Activated naive CD8-positive, alpha-beta T cell (primary cell): ENCODE measurements around the gene SIPA1L3.
"Not testable (repeated sequence)": the region's sequence is repeated elsewhere in the genome, so short reads cannot be mapped to it uniquely, and the experiment has no call there.

ENCODE experiments used
- H3K27ac Mint-ChIP-seq: one replicate; pipeline ENCODE4 v1.8.0; 2021; ENCODE audit warnings: mixed read lengths
- H3K27me3 Mint-ChIP-seq: one replicate; pipeline ENCODE4 v1.8.0; 2021; ENCODE audit warnings: mixed read lengths
- H3K36me3 Mint-ChIP-seq: one replicate; pipeline ENCODE4 v1.8.0; 2021; ENCODE audit warnings: mixed read lengths
- H3K4me1 Mint-ChIP-seq: one replicate; pipeline ENCODE4 v1.8.0; 2021; ENCODE audit warnings: low read depth, mixed read lengths
- H3K4me3 Mint-ChIP-seq: one replicate; pipeline ENCODE4 v1.8.0; 2021; ENCODE audit warnings: mild to moderate bottlenecking, mixed read lengths
- H3K9me3 Mint-ChIP-seq: one replicate; pipeline ENCODE4 v1.8.0; 2021; ENCODE audit warnings: low read depth, mixed read lengths

Gene SIPA1L3

DNA sequence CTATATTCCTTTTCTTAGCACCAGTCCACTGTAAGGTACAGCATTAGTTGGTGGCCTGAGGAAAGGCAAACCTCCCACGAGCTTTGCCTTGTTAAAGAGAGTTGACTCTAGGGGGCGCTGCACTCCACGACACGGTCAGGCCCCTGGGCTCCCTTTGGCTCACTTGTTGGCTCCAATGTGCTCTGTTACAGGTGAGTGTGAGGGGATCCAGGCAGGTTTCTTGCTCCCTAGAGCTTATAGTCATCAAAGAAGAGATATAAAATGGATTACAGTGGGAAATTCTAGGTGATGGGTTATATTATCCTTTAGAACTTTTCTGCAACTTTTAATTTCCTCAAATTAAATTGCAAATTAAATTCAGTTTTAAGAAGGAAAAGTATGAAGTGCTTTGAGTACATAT, 4.3 kb upstream of the SIPA1L3 start:
- no peaks in the 10 kb centered on the region for H3K27me3 Mint-ChIP-seq
- no peak overlapping the region for H3K27ac Mint-ChIP-seq
- no peaks in the 10 kb centered on the region for H3K36me3 Mint-ChIP-seq
- H3K4me1 Mint-ChIP-seq: peaks cover 7% of the 10 kb centered on the region
- H3K4me3 Mint-ChIP-seq: no peak overlapping the region
- H3K9me3 Mint-ChIP-seq: no peaks in the 10 kb centered on the region

- Mint-ChIP-seq H3K27me3 (no peaks in the 10 kb centered on the region), H3K27ac (no peak overlapping the region), H3K4me1 (peaks cover 11% of the 10 kb centered on the region), H3K9me3 (no peaks in the 10 kb centered on the region), H3K36me3 (no peaks in the 10 kb centered on the region), H3K4me3 (no peak overlapping the region)
These were observed 3.9 kb upstream of the SIPA1L3 start for GRCh38 chr19:37903096-37903495.

GRCh38 chr19:37905946-37906868, 801 bp upstream of the SIPA1L3 start, which contains the start of gene WDR87:
WDR87 (minus strand) TSS chr19:37906594; CDS start chr19:37898239, 8,355 bp downstream.
- H3K9me3 Mint-ChIP-seq: no peaks in the 10 kb centered on the region
- H3K36me3 Mint-ChIP-seq: no peaks in the 10 kb centered on the region
- H3K4me3 Mint-ChIP-seq: peak within 1 kb of the TSS; percentile 88
- peaks cover 24% of the 10 kb centered on the region for H3K4me1 Mint-ChIP-seq
- H3K27ac Mint-ChIP-seq: peak within 1 kb of the TSS; percentile 83
- H3K27me3 Mint-ChIP-seq: no peaks in the 10 kb centered on the region

- peak overlapping the region; percentile 84 for H3K4me3 Mint-ChIP-seq
- peaks cover 28% of the 10 kb centered on the region for H3K4me1 Mint-ChIP-seq
- no peaks in the 10 kb centered on the region for H3K36me3 Mint-ChIP-seq
- H3K27ac Mint-ChIP-seq: peak overlapping the region; percentile 4
- H3K9me3 Mint-ChIP-seq: no peaks in the 10 kb centered on the region
- no peaks in the 10 kb centered on the region for H3K27me3 Mint-ChIP-seq
These were observed 887 bp downstream of the SIPA1L3 start for GRCh38 chr19:37907735-37908455.

GRCh38 chr19:37909661-37910199, 2.7 kb downstream of the SIPA1L3 start:
- Mint-ChIP-seq H3K9me3 (no peaks in the 10 kb centered on the region), H3K36me3 (no peaks in the 10 kb centered on the region), H3K4me3 (no peak overlapping the region), H3K27me3 (no peaks in the 10 kb centered on the region), H3K27ac (no peak overlapping the region), H3K4me1 (peaks cover 33% of the 10 kb centered on the region)

GRCh38 chr19:37914908-37915307, 7.9 kb downstream of the SIPA1L3 start:
- no peaks in the 10 kb centered on the region for H3K27me3 Mint-ChIP-seq
- no peak overlapping the region for H3K4me3 Mint-ChIP-seq
- peaks cover 24% of the 10 kb centered on the region for H3K4me1 Mint-ChIP-seq
- no peak overlapping the region for H3K27ac Mint-ChIP-seq
- H3K9me3 Mint-ChIP-seq: no peaks in the 10 kb centered on the region
- peaks cover 2% of the 10 kb centered on the region for H3K36me3 Mint-ChIP-seq

DNA sequence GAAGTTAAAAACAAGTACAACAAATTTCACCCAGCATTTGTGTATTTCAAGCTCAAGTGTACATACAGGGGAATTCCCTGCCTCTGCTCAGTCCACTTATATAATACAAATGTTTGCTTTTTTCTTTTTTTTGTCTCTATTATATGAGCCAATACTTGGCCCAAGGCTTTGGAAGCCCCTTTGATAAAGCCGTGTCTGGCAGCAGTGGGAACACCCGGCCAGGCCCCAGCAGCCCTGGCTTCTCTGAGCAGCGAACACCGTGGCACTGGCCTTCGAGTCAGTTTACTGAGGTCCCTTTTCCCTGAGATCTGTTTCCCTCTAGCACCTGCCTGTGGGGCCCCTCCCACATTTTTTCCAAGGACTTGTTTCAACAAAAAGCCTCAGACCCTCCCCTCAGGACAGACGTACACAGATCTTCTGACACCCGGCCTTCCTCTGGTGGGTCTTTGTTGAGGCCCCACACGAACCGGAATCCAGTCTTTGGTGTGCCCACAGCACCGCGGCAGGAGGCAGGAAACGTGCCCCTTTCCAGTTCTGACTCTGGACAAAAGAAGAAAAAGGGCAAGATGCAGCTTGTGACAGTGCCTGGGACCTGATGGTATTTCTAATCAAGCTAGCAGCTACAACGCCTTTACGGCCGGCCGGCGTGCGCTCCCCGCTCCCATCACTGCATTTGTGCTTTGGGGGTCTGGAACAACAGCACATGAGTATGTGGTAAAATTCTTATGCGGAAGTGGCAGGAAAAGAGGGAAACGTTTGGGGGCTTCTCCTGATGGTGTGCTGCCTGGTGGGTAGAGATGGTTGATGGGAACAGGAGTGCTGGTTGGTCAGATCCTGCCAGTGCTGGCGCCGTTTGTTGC, 13.8 kb downstream of the SIPA1L3 start:
- H3K9me3 Mint-ChIP-seq: no peaks in the 10 kb centered on the region
- no peak overlapping the region for H3K4me3 Mint-ChIP-seq
- no peak overlapping the region for H3K27ac Mint-ChIP-seq
- peaks cover 19% of the 10 kb centered on the region for H3K4me1 Mint-ChIP-seq
- H3K36me3 Mint-ChIP-seq: peaks cover 6% of the 10 kb centered on the region
- H3K27me3 Mint-ChIP-seq: no peaks in the 10 kb centered on the region

- H3K36me3 Mint-ChIP-seq, H3K27me3 Mint-ChIP-seq, H3K4me3 Mint-ChIP-seq, H3K9me3 Mint-ChIP-seq, H3K27ac Mint-ChIP-seq: not testable (repeated sequence)
- H3K4me1 Mint-ChIP-seq: peaks cover 14% of the 10 kb centered on the region
These were observed 17.6 kb downstream of the SIPA1L3 start for GRCh38 chr19:37924573-37924972.

GRCh38 chr19:37925212-37925611, 18.2 kb downstream of the SIPA1L3 start:
- no peak overlapping the region for H3K27ac Mint-ChIP-seq
- peaks cover 13% of the 10 kb centered on the region for H3K4me1 Mint-ChIP-seq
- no peaks in the 10 kb centered on the region for H3K9me3 Mint-ChIP-seq
- H3K4me3 Mint-ChIP-seq: no peak overlapping the region
- no peaks in the 10 kb centered on the region for H3K27me3 Mint-ChIP-seq
- H3K36me3 Mint-ChIP-seq: peaks cover 4% of the 10 kb centered on the region

DNA sequence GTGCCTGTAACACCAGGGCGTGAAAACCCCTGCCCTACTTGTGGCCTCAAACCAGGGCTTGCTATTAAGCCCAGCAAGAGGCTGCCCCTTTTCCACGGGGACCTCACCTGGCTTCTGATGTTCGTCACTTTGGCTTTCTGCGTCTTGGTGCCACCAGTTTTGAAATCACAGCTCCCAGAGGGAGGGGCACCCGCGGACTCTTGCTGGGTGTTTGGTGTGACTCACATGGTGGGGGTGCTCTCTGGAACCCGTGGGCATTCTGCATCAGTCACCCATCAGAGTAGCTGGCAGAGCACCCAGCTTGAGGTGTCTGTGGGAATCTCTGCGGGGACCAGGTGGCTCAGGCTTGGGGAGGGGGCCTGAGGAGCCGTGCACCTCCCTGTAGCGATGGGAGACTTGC, 19.2 kb downstream of the SIPA1L3 start:
- Mint-ChIP-seq H3K4me3 (no peak overlapping the region), H3K27ac (no peak overlapping the region), H3K9me3 (no peaks in the 10 kb centered on the region), H3K36me3 (peaks cover 6% of the 10 kb centered on the region), H3K27me3 (no peaks in the 10 kb centered on the region), H3K4me1 (peaks cover 10% of the 10 kb centered on the region)

GRCh38 chr19:37926711-37927110, 19.7 kb downstream of the SIPA1L3 start:
- H3K27me3 Mint-ChIP-seq: no peaks in the 10 kb centered on the region
- H3K36me3 Mint-ChIP-seq: peaks cover 6% of the 10 kb centered on the region
- no peak overlapping the region for H3K27ac Mint-ChIP-seq
- H3K4me1 Mint-ChIP-seq: peaks cover 7% of the 10 kb centered on the region
- no peaks in the 10 kb centered on the region for H3K9me3 Mint-ChIP-seq
- H3K4me3 Mint-ChIP-seq: no peak overlapping the region

DNA sequence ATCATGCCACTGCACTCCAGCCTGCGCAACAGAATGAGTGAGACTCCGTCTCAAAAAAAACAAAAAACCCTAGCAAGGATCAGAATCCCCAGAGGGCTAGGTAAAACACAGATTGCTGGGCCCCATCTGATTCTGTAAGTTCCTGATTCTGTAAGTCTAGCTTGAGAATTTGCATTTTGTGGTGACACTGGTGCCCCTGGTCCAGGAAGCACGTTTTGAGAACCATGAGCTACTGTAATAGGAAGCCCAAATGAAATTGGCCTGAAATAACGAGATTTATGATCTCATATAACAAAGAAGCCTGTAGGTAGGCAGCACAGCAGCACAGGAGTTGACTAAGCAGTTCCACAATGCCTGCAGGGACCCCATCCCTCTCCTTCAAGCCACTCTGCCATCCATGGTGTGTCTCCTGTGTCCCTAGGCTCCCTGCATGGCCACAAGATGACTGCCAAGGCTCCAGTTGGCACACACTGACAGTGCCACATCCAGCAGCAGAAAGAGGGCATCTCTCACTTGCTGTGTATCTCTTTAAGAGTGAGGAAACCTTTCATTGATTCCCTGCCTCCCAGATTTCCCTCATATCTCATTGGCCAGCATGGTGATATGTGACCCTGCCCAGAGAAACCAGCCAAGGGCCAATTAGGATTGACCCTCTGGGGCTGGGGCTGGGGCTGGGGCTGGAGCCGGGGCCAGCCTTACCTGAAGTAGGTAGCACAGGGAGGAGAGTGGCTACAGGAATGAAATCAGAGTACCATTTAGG, 21.7 kb downstream of the SIPA1L3 start:
- H3K36me3 Mint-ChIP-seq: peaks cover 12% of the 10 kb centered on the region
- no peak overlapping the region for H3K27ac Mint-ChIP-seq
- no peaks in the 10 kb centered on the region for H3K9me3 Mint-ChIP-seq
- H3K4me3 Mint-ChIP-seq: no peak overlapping the region
- peaks cover 16% of the 10 kb centered on the region for H3K4me1 Mint-ChIP-seq
- H3K27me3 Mint-ChIP-seq: no peaks in the 10 kb centered on the region

- H3K9me3 Mint-ChIP-seq: peaks cover 2% of the 10 kb centered on the region
- H3K27ac Mint-ChIP-seq: no peak overlapping the region
- peaks cover 18% of the 10 kb centered on the region for H3K36me3 Mint-ChIP-seq
- H3K27me3 Mint-ChIP-seq: no peaks in the 10 kb centered on the region
- no peak overlapping the region for H3K4me3 Mint-ChIP-seq
- H3K4me1 Mint-ChIP-seq: peaks cover 16% of the 10 kb centered on the region
These were observed 22.4 kb downstream of the SIPA1L3 start for GRCh38 chr19:37929355-37929923.

GRCh38 chr19:37930416-37930815, 23.4 kb downstream of the SIPA1L3 start:
- Mint-ChIP-seq H3K27me3 (no peaks in the 10 kb centered on the region), H3K9me3 (peaks cover 7% of the 10 kb centered on the region), H3K27ac (no peak overlapping the region), H3K4me3 (no peak overlapping the region), H3K36me3 (peaks cover 19% of the 10 kb centered on the region), H3K4me1 (peaks cover 16% of the 10 kb centered on the region)
